ENCODE results near the gene SLC35F5.

DNA sequence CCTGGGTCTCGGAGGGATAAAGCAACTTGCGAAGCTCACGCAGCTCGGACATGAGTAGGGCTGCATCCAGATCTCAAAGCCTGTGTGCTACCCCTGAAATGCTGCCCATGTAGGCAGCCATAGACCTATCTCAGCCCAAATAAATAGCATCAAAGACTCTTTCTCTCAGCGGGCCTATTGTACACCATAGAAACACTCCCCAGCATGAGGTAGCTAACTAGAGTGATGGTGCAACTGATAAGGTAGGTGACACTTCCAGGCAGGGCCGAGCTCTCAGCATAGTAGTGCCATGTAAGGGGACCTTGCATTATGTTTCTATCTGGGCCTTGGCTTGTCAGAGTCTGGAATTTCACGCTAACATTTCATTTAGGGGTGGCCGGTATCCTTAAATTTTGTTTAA lies 77.0 kb downstream of the SLC35F5 start:
- no peak for TF ChIP-seq CTCF (IDR thresholded peaks at IDR 0.05)
- no peak for TF ChIP-seq BHLHE40 (IDR thresholded peaks at IDR 0.05; ENCODE audit: low read depth, low read length)

Measured in A549 (cell line).